BJ (cell line): Measurements from ENCODE around the gene PBX1. TPM values are rescaled to one million over a fixed set of nuclear protein-coding genes. Genes with fewer than 3 reads are reported as not detected.

Experiments used
- CTCF ChIA-PET: fragments of 350-600 bp; formaldehyde crosslinking; extraction: SDS; loops from one replicate; lab custom pipeline; 2021; ENCODE audit warnings: antibody characterized with exemption, inconsistent platforms; lab: Yijun Ruan, JAX
- POLR2A ChIA-PET: fragments of 300-600 bp; sonication (Branson Sonifier 250); formaldehyde crosslinking; extraction: SDS; loops from one replicate; lab custom pipeline; 2021; ENCODE audit warnings: antibody characterized with exemption; lab: Charles Lee
- DNase-seq: peaks from one replicate; pipeline ENCODE4 v3.0.0-alpha.2; 2011; ENCODE audit warnings: low read depth
- H3K27me3 ChIP-seq: 2 replicates; pipeline ENCODE4 v1.6.0; 2011; ENCODE audit warnings: low read length; ENCODE audit not compliant: control insufficient read depth, insufficient read depth
- H3K36me3 ChIP-seq: 2 replicates; pipeline ENCODE4 v1.5.1; 2011; ENCODE audit warnings: low read length; ENCODE audit not compliant: control insufficient read depth, insufficient read depth
- H3K4me3 ChIP-seq: 2 replicates; pipeline ENCODE4 v1.5.1; 2011; ENCODE audit warnings: low read depth, mild to moderate bottlenecking, control low read depth, low read length
- polyA plus RNA-seq: library from polyadenylated mRNA; depleted of rRNA; stranded (reverse); fragments of >200 nt; gene quantifications from 2 replicates; pipeline ENCODE4 v1.2.3, GENCODE V29; 2011
- TF ChIP-seq, protein P1 (sequence below): IDR thresholded peaks from 2 replicates; pipeline ENCODE4 v1.5.1; 2011; ENCODE audit warnings: low read depth, mild to moderate bottlenecking, control low read depth, inconsistent platforms, low read length, moderate library complexity; ENCODE audit not compliant: insufficient read depth

Gene PBX1
- polyA plus RNA-seq, 1 experiment = 46.1 TPM

DNA sequence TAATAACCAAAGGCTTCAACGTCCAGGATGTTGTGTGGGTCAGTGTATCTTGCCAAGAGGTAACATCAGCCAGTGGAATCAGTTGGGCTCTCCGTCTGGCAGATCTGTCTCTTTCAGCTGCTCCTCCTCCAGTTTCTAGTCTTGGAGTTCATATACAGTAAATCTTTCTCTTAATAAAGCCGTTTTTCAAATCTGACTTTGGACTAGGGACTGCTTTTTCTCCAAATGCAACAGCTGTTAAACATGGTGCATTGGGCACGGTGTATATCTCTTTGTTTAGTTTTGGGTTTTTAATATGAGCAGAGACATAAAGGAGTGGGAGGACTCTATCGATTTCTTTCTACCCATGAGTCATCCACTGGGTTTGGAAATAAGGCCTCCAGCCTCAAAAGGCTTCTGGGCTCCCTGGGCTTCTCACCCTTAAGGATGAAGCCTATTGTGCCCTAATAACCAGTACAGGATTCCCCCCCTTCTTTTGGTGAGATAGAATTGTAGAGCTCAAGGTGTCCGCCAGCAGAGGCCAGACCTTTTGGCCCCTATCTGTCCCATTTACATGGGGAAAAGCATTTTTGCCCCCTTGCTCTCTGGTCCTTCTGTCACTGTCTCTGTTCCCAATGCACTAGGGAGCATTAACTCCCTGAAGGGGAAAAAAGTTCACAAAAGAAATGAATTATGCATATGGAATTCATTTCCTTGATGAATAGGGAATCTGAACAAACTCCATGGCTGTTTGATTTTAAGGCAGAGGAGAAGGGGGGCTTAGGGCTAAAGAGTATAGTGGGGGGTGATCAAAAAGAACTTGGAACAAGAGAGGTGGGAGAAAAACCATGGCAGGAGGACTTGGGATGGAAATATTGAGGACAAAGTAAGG, 86.0 kb downstream of the PBX1 start:
- Histone ChIP-seq H3K27me3 (no peaks in the 10 kb centered on the region), H3K4me3 (no peak overlapping the region), H3K36me3 (no peaks in the 10 kb centered on the region)
- TF ChIP-seq, protein P1, sequence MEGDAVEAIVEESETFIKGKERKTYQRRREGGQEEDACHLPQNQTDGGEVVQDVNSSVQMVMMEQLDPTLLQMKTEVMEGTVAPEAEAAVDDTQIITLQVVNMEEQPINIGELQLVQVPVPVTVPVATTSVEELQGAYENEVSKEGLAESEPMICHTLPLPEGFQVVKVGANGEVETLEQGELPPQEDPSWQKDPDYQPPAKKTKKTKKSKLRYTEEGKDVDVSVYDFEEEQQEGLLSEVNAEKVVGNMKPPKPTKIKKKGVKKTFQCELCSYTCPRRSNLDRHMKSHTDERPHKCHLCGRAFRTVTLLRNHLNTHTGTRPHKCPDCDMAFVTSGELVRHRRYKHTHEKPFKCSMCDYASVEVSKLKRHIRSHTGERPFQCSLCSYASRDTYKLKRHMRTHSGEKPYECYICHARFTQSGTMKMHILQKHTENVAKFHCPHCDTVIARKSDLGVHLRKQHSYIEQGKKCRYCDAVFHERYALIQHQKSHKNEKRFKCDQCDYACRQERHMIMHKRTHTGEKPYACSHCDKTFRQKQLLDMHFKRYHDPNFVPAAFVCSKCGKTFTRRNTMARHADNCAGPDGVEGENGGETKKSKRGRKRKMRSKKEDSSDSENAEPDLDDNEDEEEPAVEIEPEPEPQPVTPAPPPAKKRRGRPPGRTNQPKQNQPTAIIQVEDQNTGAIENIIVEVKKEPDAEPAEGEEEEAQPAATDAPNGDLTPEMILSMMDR = no peak
- POLR2A ChIA-PET = no interaction called here
- DNase-seq = no peak
- CTCF ChIA-PET = interaction anchor here (1.2 kb wide), 1 partner anchor 143 kb away, joined by 3 read pairs; no protein-coding TSS in a partner anchor

DNA sequence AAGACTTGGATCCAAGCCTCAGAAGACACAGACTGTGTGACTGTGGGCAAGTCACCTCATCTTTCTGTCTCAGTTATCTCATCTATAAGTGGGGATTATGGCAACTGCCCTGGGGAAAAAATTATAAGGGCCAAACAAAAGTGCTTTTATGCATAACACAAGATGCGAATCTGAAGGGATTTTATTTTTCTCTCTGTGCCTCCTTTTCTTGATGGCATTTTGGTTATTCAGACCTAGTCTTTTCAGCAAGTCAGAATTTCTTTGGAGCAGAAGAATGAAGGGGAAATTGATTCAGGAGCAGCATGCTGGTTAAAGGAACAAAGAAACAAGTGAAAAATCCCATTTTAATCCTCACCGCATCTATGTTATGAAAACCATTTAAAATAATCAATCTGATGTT, 86.9 kb downstream of the PBX1 start:
- Histone ChIP-seq H3K27me3 (no peaks in the 10 kb centered on the region), H3K4me3 (no peak overlapping the region), H3K36me3 (no peaks in the 10 kb centered on the region)
- TF ChIP-seq, protein P1 = no peak
- DNase-seq = no peak
- CTCF ChIA-PET = no interaction called here
- POLR2A ChIA-PET = no interaction called here

DNA sequence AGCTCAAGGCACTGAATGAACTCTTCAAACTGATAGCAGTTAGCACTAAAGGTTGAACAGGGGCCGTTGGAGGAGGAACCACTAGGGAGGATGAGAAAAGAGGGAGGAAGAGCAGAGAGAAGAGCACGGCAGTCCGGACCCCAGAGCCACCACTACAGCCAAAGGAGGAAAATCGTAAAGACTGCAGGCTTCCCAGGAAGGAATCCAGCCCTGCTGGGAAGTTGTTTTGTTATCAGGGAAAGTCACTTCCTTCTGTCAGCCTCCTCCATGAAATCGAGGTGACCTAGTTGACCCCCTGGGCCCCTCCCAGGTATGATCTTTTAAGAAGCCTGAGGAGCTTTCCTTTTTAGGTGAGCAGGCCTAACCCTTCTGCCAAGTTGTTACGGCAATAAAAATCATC, 88.2 kb downstream of the PBX1 start:
- Histone ChIP-seq H3K36me3 (no peaks in the 10 kb centered on the region), H3K4me3 (no peak overlapping the region), H3K27me3 (no peaks in the 10 kb centered on the region)
- DNase-seq = no peak
- CTCF ChIA-PET = interaction anchor here (1.2 to 1.3 kb wide), 2 partner anchors 57 to 140 kb away, joined by 3 read pairs; no protein-coding TSS in a partner anchor
- POLR2A ChIA-PET = no interaction called here
- TF ChIP-seq, protein P1 = no peak

DNA sequence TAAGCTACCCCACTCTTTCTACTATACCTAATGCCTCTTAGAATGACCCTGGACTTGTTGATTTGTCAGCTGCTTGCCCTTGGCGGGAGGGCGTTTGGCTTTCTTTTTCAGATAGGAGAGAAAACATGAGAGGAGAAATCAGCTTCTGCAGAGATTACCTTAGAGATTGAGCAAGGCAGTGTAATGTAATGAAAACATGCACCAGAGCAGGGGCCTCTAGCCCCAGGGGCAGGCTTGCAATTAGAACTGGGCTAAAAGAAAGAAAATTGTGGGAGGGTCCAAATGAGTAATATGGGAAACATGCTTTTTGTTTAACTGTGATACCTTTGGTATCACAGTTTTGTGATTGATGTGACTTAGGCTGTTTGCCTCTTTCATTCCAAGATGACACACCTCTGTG, 89.7 kb downstream of the PBX1 start:
- Histone ChIP-seq H3K4me3 (no peak overlapping the region), H3K36me3 (no peaks in the 10 kb centered on the region), H3K27me3 (no peaks in the 10 kb centered on the region)
- no peak for DNase-seq
- TF ChIP-seq, protein P1 = no peak
- ChIA-PET CTCF (interaction anchor here (0.6 to 1.8 kb wide), 3 partner anchors 11 to 774 kb away, joined by 3 to 5 read pairs (median 3); no protein-coding TSS in a partner anchor), POLR2A (no interaction called here)

DNA sequence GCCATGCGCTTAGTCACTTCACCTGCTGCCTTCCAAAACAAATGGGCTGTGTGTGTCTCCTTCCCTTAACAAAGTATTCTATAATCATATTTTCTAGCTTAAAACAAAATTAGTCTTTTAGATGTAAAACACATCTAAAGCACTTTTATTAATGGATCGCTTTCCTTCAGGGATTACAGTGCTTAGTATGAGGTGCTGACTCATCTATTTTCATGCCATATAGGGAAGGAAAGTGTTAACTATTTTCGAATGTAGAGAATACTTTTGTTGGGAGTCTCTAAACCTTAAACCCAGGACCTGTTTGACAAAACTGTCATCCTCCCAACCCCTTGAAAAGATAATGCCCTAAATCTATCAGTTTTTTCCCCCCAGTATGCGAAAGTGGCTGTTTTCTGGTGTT, 90.2 kb downstream of the PBX1 start:
- POLR2A ChIA-PET = no interaction called here
- DNase-seq = no peak
- no peak overlapping the region for H3K4me3 ChIP-seq
- H3K36me3 ChIP-seq = no peaks in the 10 kb centered on the region
- TF ChIP-seq, protein P1 = no peak
- no peaks in the 10 kb centered on the region for H3K27me3 ChIP-seq
- CTCF ChIA-PET = interaction anchor here (1.1 to 1.8 kb wide), 2 partner anchors 10 to 12 kb away, joined by 3 to 5 read pairs; no protein-coding TSS in a partner anchor
